Activated B cell treated with CpG ODN at 0.5 μM for 24 hours (primary cell): ENCODE results near the gene HTR1D. TPM values are rescaled to one million over a fixed set of nuclear protein-coding genes. Genes with fewer than 3 reads are reported as not detected.
"Not testable (repeated sequence)": the region's sequence is repeated elsewhere in the genome, so short reads cannot be mapped to it uniquely, and the experiment has no call there.

Experiments
- ATAC-seq: fragments of 200-7000 bp; cut with Tn5 transposase; one replicate; pipeline ENCODE4 v1.10.0; 2021; ENCODE audit warnings: low read depth, mild to moderate bottlenecking, moderate library complexity
- CTCF ChIA-PET: fragments of 350-600 bp; sonication (Branson Sonifier 250); formaldehyde crosslinking; loops from one replicate; lab custom pipeline; 2021; ENCODE audit warnings: antibody characterized with exemption; lab: Charles Lee
- POLR2A ChIA-PET: fragments of 350-600 bp; sonication (Branson Sonifier 250); formaldehyde crosslinking; loops from one replicate; lab custom pipeline; 2021; ENCODE audit warnings: antibody characterized with exemption; lab: Charles Lee
- DNase-seq: peaks from one replicate; pipeline ENCODE4 v3.0.0; 2022
- H3K27ac Mint-ChIP-seq: one replicate; pipeline ENCODE4 v1.8.0; 2020; ENCODE audit warnings: mixed read lengths
- H3K27me3 Mint-ChIP-seq: one replicate; pipeline ENCODE4 v1.8.0; 2021; ENCODE audit warnings: mixed read lengths
- H3K36me3 Mint-ChIP-seq: one replicate; pipeline ENCODE4 v1.8.0; 2021; ENCODE audit warnings: low read depth, mixed read lengths
- H3K4me1 Mint-ChIP-seq: one replicate; pipeline ENCODE4 v1.8.0; 2021; ENCODE audit warnings: mixed read lengths
- H3K4me3 Mint-ChIP-seq: one replicate; pipeline ENCODE4 v1.8.0; 2020; ENCODE audit warnings: mild to moderate bottlenecking, mixed read lengths
- H3K9me3 Mint-ChIP-seq: one replicate; pipeline ENCODE4 v1.8.0; 2020; ENCODE audit warnings: mixed read lengths
- intact Hi-C: fragments of 100-400 bp; cut with micrococcal nuclease; formaldehyde crosslinking; loops from one replicate; pipeline ENCODE4 v1.15.1; 2024
- total RNA-seq: library from RNA; stranded (reverse); gene quantifications from 2 replicates; pipeline ENCODE4 v1.2.3, GENCODE V29; 2022
- TF ChIP-seq, protein P1 (sequence below): fragments of 200-600 bp; IDR thresholded peaks from one replicate; pipeline ENCODE4 v1.8.0; 2022; ENCODE audit warnings: antibody characterized with exemption, mild to moderate bottlenecking

The HTR1D gene
- total RNA-seq, 1 donor from 2014 or later: not detected

DNA sequence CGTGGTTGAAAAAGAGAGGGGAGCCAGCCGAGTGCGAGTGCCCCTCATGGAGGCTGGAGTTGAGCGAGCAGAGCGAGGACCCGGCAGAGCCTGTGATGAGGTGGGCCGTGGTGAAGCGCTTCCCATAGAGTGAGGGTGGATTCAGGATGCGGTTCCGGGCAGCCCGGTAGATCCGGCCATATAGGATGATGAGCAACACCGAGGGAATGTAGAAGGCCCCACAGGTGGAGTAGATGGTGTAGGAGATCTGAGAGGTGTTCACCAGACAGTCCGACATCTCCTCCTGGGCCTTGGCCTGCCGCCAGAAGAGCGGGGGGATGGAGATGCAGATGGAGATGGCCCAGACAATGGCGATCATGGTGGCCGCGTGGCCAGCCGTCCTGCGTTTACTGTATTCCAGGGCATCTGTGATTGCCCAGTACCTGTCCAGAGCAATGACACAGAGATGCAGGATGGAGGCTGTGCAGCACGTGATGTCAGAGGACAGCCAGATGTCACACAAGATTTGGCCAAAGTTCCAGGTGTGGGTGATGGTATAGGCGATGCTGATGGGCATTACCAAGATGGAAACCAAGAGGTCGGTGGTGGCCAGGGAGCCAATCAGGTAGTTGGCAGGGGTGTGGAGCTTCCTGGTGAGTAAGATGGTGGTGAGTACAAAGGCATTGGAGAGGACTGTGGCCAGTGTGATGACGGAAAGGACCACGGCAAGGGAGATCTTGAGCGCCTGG is 23.7 kb downstream of the HTR1D start:
- Mint-ChIP-seq H3K4me1 (no peaks in the 10 kb centered on the region), H3K9me3 (no peaks in the 10 kb centered on the region), H3K4me3 (no peak overlapping the region), H3K27ac (no peak overlapping the region), H3K36me3 (no peaks in the 10 kb centered on the region), H3K27me3 (peaks cover 22% of the 10 kb centered on the region)
- ATAC-seq (no peak), DNase-seq (no peak)
- ChIA-PET POLR2A (no interaction called here), CTCF (interaction anchor here (2.8 kb wide), 1 partner anchor 10 kb away, joined by 15 read pairs; no protein-coding TSS in a partner anchor)
- TF ChIP-seq, protein P1, sequence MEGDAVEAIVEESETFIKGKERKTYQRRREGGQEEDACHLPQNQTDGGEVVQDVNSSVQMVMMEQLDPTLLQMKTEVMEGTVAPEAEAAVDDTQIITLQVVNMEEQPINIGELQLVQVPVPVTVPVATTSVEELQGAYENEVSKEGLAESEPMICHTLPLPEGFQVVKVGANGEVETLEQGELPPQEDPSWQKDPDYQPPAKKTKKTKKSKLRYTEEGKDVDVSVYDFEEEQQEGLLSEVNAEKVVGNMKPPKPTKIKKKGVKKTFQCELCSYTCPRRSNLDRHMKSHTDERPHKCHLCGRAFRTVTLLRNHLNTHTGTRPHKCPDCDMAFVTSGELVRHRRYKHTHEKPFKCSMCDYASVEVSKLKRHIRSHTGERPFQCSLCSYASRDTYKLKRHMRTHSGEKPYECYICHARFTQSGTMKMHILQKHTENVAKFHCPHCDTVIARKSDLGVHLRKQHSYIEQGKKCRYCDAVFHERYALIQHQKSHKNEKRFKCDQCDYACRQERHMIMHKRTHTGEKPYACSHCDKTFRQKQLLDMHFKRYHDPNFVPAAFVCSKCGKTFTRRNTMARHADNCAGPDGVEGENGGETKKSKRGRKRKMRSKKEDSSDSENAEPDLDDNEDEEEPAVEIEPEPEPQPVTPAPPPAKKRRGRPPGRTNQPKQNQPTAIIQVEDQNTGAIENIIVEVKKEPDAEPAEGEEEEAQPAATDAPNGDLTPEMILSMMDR: no peak
- intact Hi-C loops: no loop called here

DNA sequence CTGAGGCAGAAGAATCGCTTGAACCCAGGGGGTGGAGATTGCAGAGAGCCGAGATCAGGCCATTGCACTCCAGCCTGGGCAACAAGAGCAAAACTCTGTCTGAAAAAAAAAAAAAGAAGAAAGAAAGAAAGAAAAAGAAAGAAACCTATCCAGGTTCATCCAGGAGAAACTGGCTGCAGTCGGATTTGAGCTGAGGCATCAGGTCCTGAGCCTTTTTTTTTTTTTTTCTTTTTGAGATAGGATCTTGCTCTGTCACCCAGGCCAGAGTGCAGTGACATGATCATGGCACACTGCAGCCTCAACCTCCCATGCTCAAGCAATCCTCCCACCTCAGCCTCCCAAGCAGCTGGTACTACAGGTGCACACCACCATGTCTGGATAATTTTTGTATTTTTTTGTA is 26.1 kb downstream of the HTR1D start:
- ATAC-seq (no peak), DNase-seq (no peak)
- POLR2A ChIA-PET: no interaction called here
- no peaks in the 10 kb centered on the region for H3K9me3 Mint-ChIP-seq
- H3K27me3 Mint-ChIP-seq: peaks cover 21% of the 10 kb centered on the region
- no peak overlapping the region for H3K4me3 Mint-ChIP-seq
- intact Hi-C loops: no loop called here
- no peaks in the 10 kb centered on the region for H3K4me1 Mint-ChIP-seq
- TF ChIP-seq, protein P1: no peak
- no peak overlapping the region for H3K27ac Mint-ChIP-seq
- CTCF ChIA-PET: no interaction called here
- no peaks in the 10 kb centered on the region for H3K36me3 Mint-ChIP-seq

DNA sequence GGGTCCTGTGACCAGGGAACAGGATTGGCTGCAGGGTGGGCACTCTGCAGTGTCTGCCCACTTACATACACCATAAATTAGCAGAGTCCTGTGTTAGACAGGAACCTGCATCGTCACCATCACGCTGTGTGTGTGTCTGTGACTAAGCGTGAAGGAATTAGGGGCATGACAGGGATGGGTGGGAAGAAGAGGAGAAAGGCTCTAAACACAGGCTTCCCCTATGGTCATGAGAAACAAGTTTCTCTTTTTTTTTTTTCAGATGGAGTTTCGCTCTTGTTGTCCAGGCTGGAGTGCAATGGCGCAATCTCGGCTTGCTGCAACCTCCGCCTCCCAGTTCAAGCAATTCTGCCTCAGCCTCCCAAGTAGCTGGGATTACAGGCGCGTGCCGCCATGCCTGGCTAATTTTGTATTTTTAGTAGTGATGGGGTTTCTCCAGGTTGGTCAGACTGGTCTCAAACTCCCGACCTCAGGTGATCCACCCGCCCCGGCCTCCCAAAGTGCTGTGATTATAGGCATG is 28.3 kb downstream of the HTR1D start:
- POLR2A ChIA-PET, ATAC-seq, H3K4me1 Mint-ChIP-seq, H3K36me3 Mint-ChIP-seq, DNase-seq, H3K4me3 Mint-ChIP-seq, H3K27ac Mint-ChIP-seq, H3K9me3 Mint-ChIP-seq: not testable (repeated sequence)
- CTCF ChIA-PET: interaction anchor here (1.8 to 9.0 kb wide), 2 partner anchors 88 to 94 kb away, joined by 4 to 407 read pairs; no protein-coding TSS in a partner anchor
- H3K27me3 Mint-ChIP-seq: peaks cover 16% of the 10 kb centered on the region
- intact Hi-C loops: loop anchor here (10.0 kb wide), 1 partner anchor 484 kb away; no protein-coding TSS in a partner anchor

DNA sequence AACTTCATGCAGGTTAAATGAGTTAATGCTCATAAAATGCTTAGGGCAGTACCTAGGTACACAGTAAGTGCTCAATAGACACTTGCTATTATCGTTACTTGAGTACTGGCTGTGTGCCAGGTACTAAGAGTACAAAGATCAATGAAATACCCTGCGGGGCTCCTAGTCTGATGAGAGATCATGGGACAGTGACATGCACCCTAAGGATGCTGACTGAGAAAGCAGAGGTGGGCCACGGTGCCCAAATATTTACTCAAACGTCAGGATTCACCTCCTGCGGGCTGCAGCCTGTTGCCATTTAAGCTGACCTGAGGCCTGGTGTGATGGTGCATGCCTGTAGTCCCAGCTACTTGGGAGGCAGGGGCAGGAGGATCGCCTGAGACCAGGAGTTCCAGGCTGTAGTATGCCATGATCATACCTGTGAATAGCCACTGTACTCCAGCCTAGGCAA is 28.8 kb downstream of the HTR1D start:
- peaks cover 4% of the 10 kb centered on the region for H3K4me1 Mint-ChIP-seq
- ATAC-seq (no peak), DNase-seq (no peak)
- H3K27ac Mint-ChIP-seq: no peak overlapping the region
- H3K27me3 Mint-ChIP-seq: peaks cover 12% of the 10 kb centered on the region
- H3K4me3 Mint-ChIP-seq: no peak overlapping the region
- H3K36me3 Mint-ChIP-seq: no peaks in the 10 kb centered on the region
- TF ChIP-seq, protein P1: no peak
- POLR2A ChIA-PET: no interaction called here
- H3K9me3 Mint-ChIP-seq: no peaks in the 10 kb centered on the region
- intact Hi-C loops: loop anchor here (10.0 kb wide), 1 partner anchor 484 kb away; no protein-coding TSS in a partner anchor
- CTCF ChIA-PET: interaction anchor here (1.5 to 9.0 kb wide), 3 partner anchors 27 to 94 kb away, joined by 3 to 407 read pairs (median 4); no protein-coding TSS in a partner anchor

DNA sequence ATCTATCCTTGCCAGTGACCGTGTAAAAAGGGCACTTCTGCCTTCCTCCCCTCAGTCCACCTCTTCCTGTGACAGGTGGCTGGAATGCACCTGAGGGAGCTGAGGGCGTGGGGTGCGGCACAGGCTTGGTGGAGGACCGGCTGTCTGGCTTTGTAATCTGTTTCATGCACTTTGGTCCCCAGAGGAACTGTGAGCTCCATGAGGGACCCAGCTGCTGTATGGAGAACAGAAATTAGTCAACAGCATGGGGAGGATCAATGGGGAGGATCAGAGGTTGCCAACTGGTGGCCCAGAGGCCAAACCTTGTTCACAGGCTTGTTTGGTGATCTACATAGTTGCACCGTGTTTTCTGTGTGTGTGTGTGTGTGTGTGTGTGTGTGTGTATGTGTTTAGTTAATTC is 29.7 kb downstream of the HTR1D start:
- peaks cover 4% of the 10 kb centered on the region for H3K4me1 Mint-ChIP-seq
- intact Hi-C loops: loop anchor here (10.0 kb wide), 1 partner anchor 483 kb away; no protein-coding TSS in a partner anchor
- DNase-seq: no peak
- H3K27ac Mint-ChIP-seq: no peak overlapping the region
- no peak for ATAC-seq
- H3K36me3 Mint-ChIP-seq: no peaks in the 10 kb centered on the region
- TF ChIP-seq, protein P1: no peak
- H3K27me3 Mint-ChIP-seq: peaks cover 12% of the 10 kb centered on the region
- H3K4me3 Mint-ChIP-seq: no peak overlapping the region
- POLR2A ChIA-PET: no interaction called here
- CTCF ChIA-PET: interaction anchor here (1.5 to 9.0 kb wide), 3 partner anchors 26 to 94 kb away, joined by 3 to 407 read pairs (median 95); no protein-coding TSS in a partner anchor
- no peaks in the 10 kb centered on the region for H3K9me3 Mint-ChIP-seq
